ENCODE results near the gene PNKD.
"Not testable (repeated sequence)": the region's sequence is repeated elsewhere in the genome, so short reads cannot be mapped to it uniquely, and the experiment has no call there.

The PNKD gene

GRCh38 chr2:218257390-218257981 lies 12.8 kb upstream of the PNKD start:
- DNase-seq = peak; percentile 58

DNA sequence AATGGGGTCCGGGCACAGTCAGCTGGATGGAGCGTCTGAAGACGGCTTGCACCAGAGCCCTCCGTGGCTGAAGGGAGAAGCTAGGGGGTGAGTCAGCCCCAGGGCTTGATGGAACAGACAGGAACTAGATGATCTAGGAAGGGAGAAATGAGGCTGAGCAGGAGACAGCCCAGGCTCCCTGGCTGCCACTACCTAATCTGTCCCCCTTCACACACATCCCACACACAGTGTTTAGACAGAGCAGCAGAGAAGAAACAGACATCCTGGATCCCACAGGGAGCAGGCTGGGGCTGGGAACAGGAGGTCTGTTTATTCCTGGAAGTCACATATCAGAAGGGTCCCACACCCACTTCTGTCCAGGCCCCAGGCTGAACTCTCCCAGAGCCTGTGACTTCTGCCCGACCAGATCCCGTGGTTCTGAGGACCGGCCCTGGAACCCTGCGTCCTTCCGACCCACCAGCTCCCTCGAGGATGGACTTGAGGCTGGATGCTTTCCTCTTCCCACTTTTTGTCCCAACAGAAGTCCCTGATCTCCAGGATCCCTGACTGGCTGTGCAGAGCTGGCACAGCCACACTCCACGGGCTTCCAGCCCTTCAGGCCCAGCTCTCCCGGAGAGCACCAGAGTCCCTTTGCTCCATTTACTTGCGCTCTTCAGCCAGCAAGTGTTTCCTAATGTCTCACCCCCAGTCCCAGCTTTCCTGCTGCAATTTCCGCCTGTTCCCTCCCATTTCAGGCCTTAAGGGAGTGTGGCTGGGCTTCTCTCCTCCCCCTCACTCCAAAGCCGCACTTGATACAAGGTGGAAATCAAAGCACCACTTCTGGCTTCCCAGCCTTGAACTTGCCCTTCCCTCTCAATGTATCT lies 11.0 kb upstream of the PNKD start:
- DNase-seq = no peak

- DNase-seq = no peak
These were observed 10.2 kb upstream of the PNKD start for GRCh38 chr2:218260166-218260565.

- DNase-seq = no peak
These were observed 9.4 kb upstream of the PNKD start, which contains the start of gene GPBAR1 for GRCh38 chr2:218260742-218261422. GPBAR1 (plus strand) TSS chr2:218261015; CDS start chr2:218262725, 1,710 bp downstream.

- DNase-seq = no peak
These were observed 8.7 kb upstream of the PNKD start for GRCh38 chr2:218261423-218262236.

DNA sequence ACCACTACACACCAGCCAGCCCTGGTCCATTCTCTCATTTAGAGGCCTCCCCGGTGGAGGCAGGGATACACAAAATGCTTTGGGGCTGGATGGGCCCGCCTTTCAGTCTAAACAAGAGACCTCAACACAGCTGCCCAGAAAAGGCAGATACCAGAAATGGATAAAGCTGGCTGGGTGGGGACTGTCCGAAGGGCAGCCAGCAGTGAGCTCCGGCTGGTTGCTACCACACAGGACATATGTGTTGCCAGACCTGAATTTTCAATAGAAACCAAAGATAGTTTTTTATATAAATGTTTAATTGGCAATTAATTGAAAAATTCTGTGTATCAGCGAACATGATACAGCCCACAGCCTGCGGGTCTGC lies 8.1 kb upstream of the PNKD start:
- DNase-seq = no peak

- DNase-seq = no peak
These were observed 7.4 kb upstream of the PNKD start for GRCh38 chr2:218262631-218263586.

DNA sequence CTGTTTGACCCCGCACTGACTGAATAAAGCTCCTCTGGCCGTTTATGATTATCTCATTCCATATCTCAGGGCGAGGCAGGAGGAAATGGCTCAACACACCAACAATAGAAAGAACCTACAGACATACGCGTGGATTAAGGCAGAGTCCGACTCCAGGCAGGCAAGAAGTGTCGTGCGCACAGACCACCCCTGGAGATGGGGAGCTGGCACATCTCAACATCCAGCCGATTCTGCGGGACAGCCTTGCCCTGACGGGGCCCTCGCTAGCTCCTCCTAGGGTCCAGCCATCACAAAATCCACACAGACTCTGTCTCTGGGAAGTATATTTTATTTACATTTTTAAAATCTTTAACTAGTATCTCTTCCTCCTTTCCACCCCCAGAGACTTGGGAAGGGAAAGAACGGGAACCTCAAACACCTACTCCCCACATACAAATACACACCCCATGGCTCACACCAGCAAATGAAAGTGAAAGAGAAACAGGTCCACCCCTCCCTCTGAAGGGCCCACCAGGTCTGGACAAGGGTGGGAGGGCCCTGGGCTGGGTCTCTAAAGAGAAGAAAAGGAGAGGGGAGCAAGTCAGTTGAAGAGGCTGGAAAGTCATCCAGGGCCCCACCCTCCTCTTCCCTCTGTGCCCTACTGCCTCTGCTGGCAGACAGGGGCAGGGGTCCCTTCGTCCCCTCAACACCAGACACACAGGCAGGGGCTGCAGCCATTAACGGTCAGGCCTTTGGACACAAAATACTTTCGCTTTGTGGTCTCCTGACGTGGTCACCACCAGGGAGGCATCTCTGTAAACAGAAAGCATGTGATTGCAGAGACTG lies 6.3 kb upstream of the PNKD start:
- no peak for DNase-seq

- no peak for DNase-seq
These were observed 5.4 kb upstream of the PNKD start for GRCh38 chr2:218264773-218265561.

DNA sequence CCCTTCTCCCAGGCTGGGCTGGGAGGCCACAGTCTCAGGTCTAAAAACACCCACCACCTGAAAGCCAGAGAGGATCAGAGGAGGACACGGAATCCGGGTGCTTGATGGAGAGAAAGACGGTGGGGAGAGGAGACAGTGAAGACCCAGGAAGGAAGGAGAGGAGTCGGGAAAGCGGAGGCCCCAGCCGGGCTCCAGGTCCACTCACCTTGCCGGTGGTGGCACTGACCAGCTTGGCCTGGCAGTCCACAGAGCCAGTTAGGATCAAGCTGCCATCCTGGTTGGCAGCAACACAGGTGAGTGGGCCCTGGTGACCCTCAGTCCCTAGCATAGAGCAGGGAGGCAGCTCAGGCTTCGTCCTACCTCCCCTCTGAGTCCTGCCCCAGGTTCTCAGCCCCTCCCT lies 4.7 kb upstream of the PNKD start:
- no peak for DNase-seq

DNA sequence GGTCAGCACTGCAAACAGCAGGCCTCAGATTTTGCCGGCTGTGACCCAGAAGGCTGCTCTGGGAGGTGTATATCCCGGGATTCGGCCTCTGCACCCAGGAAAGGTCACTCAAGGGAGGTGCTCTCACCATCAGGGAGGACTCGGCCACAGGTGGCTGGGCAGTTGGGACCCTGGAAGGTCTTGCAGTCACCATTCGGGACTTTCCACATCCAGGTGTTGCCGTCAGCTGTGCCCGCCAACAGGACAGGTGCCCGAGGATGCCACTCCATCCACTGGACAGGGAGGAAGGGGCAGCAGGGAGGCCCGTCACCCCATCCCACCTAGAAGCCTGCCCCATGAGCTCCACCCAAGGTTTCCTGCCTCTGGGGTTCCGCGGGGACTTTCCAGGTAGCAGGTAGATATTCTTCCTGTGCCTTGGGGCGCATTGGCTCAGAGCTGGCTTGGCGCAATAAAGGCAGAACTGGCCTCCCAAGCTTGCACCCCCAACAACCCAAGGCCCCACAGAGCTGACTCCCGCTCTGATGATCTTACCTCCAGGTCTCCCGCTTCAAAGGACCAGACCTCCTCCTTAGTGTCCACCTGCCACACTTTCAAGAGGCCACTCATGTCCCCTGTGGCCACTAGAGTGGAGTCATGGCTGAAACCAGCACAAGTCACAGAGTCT lies 3.9 kb upstream of the PNKD start:
- no peak for DNase-seq

DNA sequence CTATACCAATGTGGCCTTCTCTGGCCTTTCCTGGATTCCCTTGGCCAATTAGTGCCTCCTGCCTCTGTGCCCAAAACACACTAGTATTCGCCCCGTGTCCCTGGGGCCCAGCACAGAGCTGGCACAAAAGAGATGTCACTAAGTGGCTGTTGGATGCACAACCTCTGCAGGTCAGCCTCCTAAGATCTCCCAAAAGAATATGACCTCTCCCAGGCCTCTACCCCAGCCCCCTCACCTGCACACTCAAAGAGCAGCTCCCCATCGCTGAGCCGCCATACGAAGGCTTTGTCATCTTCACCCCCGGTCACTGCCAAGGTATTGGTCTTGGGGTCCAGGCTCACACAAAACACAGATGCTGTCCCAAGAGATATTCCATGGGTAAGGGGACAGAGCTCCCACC lies 3.1 kb upstream of the PNKD start:
- no peak for DNase-seq

DNA sequence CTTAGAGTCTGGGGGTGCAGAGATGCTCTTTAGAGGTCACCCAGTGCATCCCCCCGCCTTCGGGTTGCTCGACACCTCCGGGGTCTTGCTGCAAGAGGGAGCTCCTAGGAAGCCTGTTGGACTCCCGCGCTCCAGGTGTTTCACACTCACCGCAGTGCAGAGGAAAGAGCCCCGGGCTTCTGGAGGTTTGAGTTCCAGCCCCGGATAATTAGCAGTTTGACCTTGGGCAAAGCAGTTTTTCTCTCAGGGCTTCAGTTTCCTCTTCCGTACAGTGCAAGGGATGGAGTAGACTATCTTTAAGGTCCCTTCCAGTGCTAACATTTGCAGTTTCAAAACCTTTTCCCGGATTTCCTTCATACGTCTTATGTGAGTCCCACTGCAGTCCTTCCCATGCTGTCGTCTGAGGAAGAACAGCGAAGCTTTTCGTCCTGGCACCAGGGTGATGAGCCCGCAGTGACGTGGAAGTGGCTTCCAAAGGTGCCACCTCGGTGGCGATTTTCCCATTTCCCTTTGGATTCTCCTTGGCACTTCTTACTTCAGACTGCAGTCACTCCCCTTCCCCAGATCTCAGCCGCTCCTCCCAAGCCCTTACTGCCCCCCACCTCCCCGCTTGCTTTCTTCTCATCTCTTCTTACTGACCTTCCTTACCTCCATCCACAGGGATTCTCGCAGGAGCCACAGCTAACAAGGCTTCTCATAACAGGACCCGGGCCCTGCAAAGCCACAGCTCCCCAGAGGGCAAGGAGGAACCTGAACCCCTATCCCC lies 585 bp downstream of the PNKD start:
- no peak for DNase-seq

- no peak for DNase-seq
These were observed 1.1 kb downstream of the PNKD start for GRCh38 chr2:218271487-218271797.

DNA sequence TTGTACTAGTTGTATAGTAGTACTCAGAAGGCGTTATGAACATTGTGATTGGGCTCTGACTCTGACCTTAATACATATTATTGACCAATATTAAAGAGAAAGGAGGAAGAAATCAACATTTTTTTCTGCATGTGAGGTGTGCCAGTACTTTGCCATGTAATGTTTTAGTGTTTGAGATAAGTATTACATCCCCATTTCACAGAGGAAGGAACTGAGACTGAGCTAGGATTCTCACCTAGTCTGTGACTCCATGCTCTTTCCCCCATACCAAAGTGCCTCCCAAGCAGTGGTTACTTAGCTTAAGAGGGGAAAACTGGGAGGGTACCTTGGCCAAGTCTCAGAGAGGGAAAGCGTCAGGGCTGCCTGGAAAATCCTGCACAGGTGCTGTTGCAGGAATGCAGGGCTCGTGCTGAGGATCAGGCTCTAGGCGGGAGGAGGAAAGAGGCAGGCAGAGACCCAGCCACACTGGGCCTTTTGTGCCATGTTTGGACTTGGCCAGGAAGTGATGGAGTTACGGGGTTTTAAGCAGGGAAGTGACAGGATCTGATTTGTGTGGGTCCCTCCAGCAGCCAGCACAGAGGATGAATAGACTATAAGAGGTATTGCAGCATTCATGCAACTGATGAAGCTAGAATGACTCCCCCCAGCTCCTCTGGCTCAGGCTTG lies 1.7 kb downstream of the PNKD start:
- no peak for DNase-seq

DNA sequence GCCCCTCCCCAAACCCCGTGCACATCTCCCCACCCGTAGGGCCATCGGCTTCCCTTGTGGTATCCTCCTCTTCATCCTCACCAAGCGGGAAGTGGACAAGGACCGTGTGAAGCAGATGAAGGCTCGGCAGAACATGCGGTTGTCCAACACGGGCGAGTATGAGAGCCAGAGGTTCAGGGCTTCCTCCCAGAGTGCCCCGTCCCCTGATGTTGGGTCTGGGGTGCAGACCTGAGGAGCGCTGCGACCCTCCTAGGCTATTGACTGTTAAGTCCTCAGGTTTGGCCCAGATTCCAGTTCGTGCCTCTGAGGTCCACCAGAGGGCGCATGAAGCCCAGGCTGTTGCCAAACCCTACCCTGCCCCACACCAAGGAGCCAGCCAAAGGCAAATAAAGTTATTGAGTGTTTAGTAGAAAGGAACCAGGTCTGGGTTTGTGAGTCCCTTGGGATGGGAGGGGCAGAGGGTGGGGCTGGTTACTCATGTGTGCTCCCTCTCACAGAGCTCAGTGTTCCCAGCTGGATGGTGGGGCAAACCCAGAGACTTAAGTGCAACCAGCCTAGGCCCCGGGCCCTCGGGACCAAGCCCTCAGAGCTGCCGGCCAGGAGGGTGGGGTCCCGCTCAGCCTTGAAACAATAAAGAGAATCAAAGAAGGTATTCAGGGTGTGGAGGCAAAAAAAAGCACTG lies 2.4 kb downstream of the PNKD start:
- DNase-seq = peak; percentile 73

- DNase-seq = not testable (repeated sequence)
These were observed 3.0 kb downstream of the PNKD start for GRCh38 chr2:218273214-218273907.

Measured in central memory CD4-positive, alpha-beta T cell (primary cell).